ENCODE measurements around the gene XRCC2. TPM values are rescaled to one million over a fixed set of nuclear protein-coding genes. Genes with fewer than 3 reads are reported as not detected.

XRCC2 gene
- polyA plus RNA-seq, 1 of the 3 experiments (the other 2 are of a cell fraction), result 3.1 TPM

GRCh38 chr7:152619027-152619739 is 56.8 kb downstream of the XRCC2 start:
- Histone ChIP-seq H2AFZ (ENCODE audit: low read depth) (no peak overlapping the region), H3K9me2 (no peaks in the 10 kb centered on the region), H3K27me3 (ENCODE audit: insufficient read depth) (no peaks in the 10 kb centered on the region), H3K9ac (no peak overlapping the region), H3K4me3 (ENCODE audit: low read depth in 2 of 2, low read length in 1 of 2) (no peak overlapping the region), H3K36me3 (replicated peaks in 1 of 2; ENCODE audit: control insufficient read depth in 1 of 2, insufficient read depth in 2 of 2, low read length in 1 of 2) (no peaks in the 10 kb centered on the region), H3F3A (replicated peaks; ENCODE audit: insufficient read depth) (no peaks in the 10 kb centered on the region), H3K4me2 (no peak overlapping the region), H3K9me3 (no peaks in the 10 kb centered on the region), H3K79me2 (ENCODE audit: insufficient read depth) (no peaks in the 10 kb centered on the region), H3K4me1 (ENCODE audit: control insufficient read depth in 1 of 2, insufficient read depth in 2 of 2, low read depth in 1 of 2, low read length in 1 of 2) (peaks cover 0 to 11% of the 10 kb centered on the region in 2 experiments; a peak in 2 of 4 replicates), H3K27ac (ENCODE audit: low read depth in 2 of 2, low read length in 1 of 2) (no peak overlapping the region), H4K20me1 (ENCODE audit: insufficient read depth) (no peaks in the 10 kb centered on the region)
- POLR2A ChIA-PET, result no interaction called here
- TF ChIP-seq JUND (IDR thresholded peaks at IDR 0.05) (no peak), USF1 (IDR thresholded peaks at IDR 0.05; ENCODE audit: borderline replicate concordance, low read depth) (no peak), FOXM1 (IDR thresholded peaks at IDR 0.05; ENCODE audit: low read depth) (no peak), EZH2phosphoT487 (IDR thresholded peaks at IDR 0.05; ENCODE audit: borderline replicate concordance, low read depth) (no peak), TAF1 (IDR thresholded peaks at IDR 0.05; ENCODE audit: borderline replicate concordance, low read depth, low read length) (no peak), MEF2A (IDR thresholded peaks at IDR 0.05; ENCODE audit: borderline replicate concordance, low read depth) (no peak), RAD21 (IDR thresholded peaks at IDR 0.05; ENCODE audit: low read length) (no peak), RFX5 (IDR thresholded peaks at IDR 0.05; ENCODE audit: low read length) (no peak), MXI1 (IDR thresholded peaks at IDR 0.05; ENCODE audit: low read depth, low read length) (no peak), ZBTB33 (IDR thresholded peaks at IDR 0.05; ENCODE audit: borderline replicate concordance, low read depth) (no peak), GABPA (IDR thresholded peaks at IDR 0.05; ENCODE audit: low read depth) (no peak), NFIC (IDR thresholded peaks at IDR 0.05; ENCODE audit: borderline replicate concordance) (no peak), MAX (IDR thresholded peaks at IDR 0.05; ENCODE audit: low read depth) (no peak)
- WGBS (ENCODE audit: low lambda C conversion rate), result 90% methylated on average over 11 of the region's 11 CpGs
- CTCF ChIA-PET, result no interaction called here
- DNase-seq, result no peak

GRCh38 chr7:152618427-152618826 is 57.5 kb downstream of the XRCC2 start:
- Histone ChIP-seq H3K79me2 (ENCODE audit: insufficient read depth) (no peaks in the 10 kb centered on the region), H3F3A (replicated peaks; ENCODE audit: insufficient read depth) (no peaks in the 10 kb centered on the region), H3K9ac (no peak overlapping the region), H2AFZ (ENCODE audit: low read depth) (no peak overlapping the region), H3K4me1 (ENCODE audit: control insufficient read depth in 1 of 2, insufficient read depth in 2 of 2, low read depth in 1 of 2, low read length in 1 of 2) (peaks cover 0 to 11% of the 10 kb centered on the region in 2 experiments; a peak in 2 of 4 replicates), H4K20me1 (ENCODE audit: insufficient read depth) (no peaks in the 10 kb centered on the region), H3K9me2 (no peaks in the 10 kb centered on the region), H3K27ac (ENCODE audit: low read depth in 2 of 2, low read length in 1 of 2) (no peak overlapping the region), H3K4me3 (ENCODE audit: low read depth in 2 of 2, low read length in 1 of 2) (no peak overlapping the region), H3K4me2 (no peak overlapping the region), H3K9me3 (no peaks in the 10 kb centered on the region), H3K36me3 (replicated peaks in 1 of 2; ENCODE audit: control insufficient read depth in 1 of 2, insufficient read depth in 2 of 2, low read length in 1 of 2) (no peaks in the 10 kb centered on the region), H3K27me3 (ENCODE audit: insufficient read depth) (no peaks in the 10 kb centered on the region)
- no peak for DNase-seq
- POLR2A ChIA-PET, result no interaction called here
- CTCF ChIA-PET, result no interaction called here
- TF ChIP-seq GATA2 (CRISPR knock-in tag; IDR thresholded peaks at IDR 0.05) (no peak), PBX3 (IDR thresholded peaks at IDR 0.05) (no peak), SIN3A (IDR thresholded peaks at IDR 0.05; ENCODE audit: borderline replicate concordance, low read depth, low read length) (no peak), USF1 (IDR thresholded peaks at IDR 0.05; ENCODE audit: borderline replicate concordance, low read depth) (no peak), RAD21 (IDR thresholded peaks at IDR 0.05; ENCODE audit: low read length) (no peak), FOXJ3 (CRISPR knock-in tag; IDR thresholded peaks at IDR 0.05) (no peak), USF2 (IDR thresholded peaks at IDR 0.05; ENCODE audit: borderline replicate concordance, low read depth, low read length) (no peak), TAF1 (IDR thresholded peaks at IDR 0.05; ENCODE audit: borderline replicate concordance, low read depth, low read length) (no peak)
- WGBS (ENCODE audit: low lambda C conversion rate), result 81% methylated on average over 5 of the region's 5 CpGs

Measured in SK-N-SH (cell line).